Stimulated activated CD4-positive, alpha-beta T cell treated with anti-CD3 and anti-CD28 coated beads, Interleukin-4, amount 100 ng/mL, for 24 hours (primary cell): Measurements from ENCODE around the gene OR52B2.

ENCODE experiments used
- DNase-seq: peaks from one replicate; pipeline ENCODE4 v3.0.0-alpha.2; 2020

The OR52B2 gene

GRCh38 chr11:6170226-6170625, at the start of gene OR52B2:
Gene OR52B2, minus strand, starts transcription at chr11:6170326. Its CDS starts 0 bp downstream, at chr11:6170326.
- no peak for DNase-seq

GRCh38 chr11:6219359-6219758, 49.2 kb upstream of the OR52B2 start:
- DNase-seq = no peak

DNA sequence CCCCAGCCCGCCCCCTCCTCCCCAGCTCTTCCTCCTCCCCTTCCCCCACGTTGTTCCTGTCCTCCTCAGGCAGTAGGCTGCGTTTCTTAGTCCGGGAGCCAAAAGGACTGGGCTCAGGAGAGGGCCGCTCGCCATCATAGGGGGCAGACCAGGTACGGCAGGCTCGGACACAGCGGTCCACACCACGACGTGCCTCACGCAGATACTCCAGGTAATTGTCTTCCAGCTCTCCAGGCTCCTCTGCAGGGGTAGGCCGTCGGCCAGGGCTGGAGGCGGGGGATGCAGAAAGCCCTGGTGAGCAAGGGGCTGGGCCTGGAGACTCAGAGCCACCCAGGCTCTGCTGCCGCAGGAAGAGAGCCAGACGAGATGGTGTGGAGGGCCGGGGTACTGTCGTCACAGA, 47.6 kb upstream of the OR52B2 start:
- no peak for DNase-seq

DNA sequence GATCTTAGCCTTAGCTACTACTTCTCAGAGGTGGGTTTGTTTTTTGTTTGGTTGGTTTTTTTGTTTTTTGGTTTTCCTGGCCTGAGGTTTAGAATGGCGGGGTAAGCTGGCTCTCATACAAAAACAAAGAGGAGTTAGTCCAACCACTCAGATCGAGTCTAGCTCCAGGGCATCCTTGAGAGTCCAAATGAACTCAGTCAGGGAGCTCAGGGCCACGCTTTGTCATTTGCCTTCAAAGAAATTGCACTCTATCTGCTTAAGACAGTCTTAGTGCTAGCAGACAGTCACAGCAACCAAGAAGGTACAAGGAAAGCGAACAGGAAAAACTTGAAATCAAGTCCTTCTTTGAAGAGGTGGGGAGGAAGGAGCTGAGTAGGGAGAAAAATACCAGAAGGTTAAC, 46.4 kb upstream of the OR52B2 start:
- DNase-seq = no peak

DNA sequence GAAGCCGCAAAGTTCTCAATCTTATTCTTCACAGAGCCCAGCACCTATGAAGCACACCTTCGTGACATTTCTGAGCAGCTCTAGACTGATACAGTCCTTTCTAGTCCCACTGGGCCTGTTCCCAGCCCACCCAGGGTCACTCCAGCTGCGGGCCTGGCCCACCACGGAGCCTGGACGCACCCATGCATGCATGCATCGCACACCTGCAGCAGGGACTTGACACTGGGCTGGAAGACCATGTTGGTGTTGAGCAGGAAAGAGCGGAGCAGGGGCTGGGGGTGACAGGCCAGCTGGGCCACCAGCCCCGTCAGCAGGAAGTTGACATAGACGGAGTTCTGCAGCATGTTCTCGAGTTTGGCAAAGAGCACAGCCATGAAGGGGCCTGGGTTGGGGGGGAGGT, 44.4 kb upstream of the OR52B2 start:
- DNase-seq = no peak

DNA sequence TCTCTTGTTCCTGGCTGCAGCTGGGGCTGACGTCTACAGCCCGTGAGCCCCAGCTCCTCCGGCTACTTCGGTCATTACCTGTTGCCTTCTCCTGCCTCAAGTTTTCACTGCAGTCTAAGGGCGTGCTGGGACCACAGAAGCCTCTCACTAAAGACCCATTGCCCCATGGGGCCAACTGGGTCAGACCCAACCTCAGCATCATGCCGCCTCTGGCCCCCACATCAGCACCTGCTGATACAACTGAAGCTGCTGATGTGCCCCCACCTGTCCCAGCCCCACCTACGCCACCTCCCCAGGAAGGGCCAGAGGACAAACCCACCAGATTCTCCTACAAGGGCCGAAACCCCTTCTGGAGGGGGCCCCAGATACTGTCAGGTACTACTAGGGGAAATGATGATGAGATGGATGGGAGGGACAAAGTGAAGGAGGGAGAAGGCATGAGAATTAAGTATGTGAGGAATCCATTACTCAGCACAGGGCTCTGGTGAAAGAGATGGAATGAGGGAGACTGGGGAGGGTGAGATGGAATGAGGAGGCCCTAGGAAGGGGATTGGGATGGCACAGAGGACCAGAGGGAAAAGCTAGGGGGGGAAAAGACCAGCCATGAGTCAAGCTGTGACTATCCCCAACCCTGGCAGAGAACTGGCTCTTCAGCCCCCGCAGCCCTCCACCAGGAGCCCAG, 40.3 kb upstream of the OR52B2 start:
- DNase-seq = no peak

DNA sequence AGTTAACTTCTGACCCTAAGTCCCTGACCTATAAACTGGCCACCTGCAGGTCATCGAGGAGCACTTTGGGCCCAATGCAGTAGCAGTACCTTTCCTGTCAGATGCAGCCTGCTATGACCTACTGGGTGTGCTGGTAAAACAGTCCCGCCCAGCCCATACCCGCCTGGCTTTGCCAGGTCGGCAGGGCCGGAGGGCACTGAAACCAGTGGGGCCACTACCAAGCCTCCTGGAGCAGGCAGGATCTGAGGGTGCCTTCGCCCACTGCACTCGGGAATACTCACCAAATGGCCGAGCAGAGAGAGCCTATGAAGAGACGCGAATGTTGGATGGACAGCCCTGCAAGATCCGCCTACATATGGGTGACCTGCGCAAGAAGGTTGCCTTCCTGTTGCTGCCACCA, 39.7 kb upstream of the OR52B2 start:
- DNase-seq = no peak

- DNase-seq = no peak
Measured at GRCh38 chr11:6206456-6207180, 36.5 kb upstream of the OR52B2 start.

- no peak for DNase-seq
Measured at GRCh38 chr11:6205366-6205765, 35.2 kb upstream of the OR52B2 start, which contains the start of gene C11orf42. Gene C11orf42, plus strand, starts transcription at chr11:6205557. Its CDS starts 59 bp downstream, at chr11:6205616.

- DNase-seq = no peak
Measured at GRCh38 chr11:6204706-6205105, 34.6 kb upstream of the OR52B2 start.

DNA sequence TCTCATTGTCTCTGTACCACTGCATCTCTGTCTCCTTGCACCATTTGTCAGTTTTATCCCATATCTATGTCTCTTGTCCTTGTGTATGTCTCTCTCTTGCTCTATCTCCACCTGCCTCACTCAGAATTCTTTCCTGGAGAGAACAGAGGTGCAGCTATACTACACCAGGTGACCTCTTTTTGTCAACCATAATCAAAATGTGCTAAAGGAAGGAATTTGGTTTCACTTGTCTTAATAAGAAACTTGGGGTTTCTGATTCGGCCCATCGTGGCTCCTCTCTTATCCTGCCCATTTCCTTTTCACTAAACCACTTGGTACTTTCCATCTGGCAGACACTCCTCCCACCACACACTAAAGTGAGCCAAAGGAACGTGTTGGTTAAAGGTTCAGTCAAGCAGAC, 33.2 kb upstream of the OR52B2 start:
- DNase-seq = no peak

- DNase-seq = no peak
Measured at GRCh38 chr11:6202041-6202440, 31.9 kb upstream of the OR52B2 start.

DNA sequence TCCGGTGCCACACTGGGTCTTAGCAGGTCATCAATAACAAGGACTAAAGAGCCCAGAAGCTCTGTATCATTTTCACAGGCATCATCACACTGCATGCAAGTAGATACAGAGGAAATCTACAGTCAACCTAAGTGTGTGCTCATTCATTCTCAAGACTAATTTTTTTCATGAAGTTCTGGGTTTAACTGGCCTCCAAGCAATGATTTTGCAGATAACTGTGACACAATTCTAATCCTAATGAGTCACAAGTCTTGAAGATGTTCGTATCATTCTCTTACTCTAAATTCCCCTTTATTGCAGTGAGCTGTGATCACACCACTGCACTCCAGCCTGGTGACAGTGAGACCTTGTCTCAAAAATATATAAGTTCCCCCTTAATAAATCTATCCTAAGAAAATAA, 31.4 kb upstream of the OR52B2 start:
- no peak for DNase-seq

DNA sequence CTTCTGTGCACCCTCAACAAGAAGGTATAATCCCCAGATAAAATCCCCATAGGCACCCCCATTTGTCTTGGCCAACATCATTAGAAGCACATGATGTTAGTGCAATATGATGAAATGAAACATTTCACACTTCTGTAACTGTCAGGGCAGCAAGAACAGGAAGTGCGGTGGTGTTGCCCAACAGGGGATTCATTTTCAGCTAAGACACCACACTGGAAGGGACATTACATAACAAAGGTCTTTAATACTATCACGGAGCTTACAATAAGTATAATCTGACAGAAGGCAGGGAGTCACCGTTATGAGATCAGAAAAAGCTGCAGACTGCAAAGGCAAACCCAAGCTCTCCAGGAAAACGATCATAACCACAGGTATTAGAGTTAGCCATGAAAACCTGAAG, 30.8 kb upstream of the OR52B2 start:
- DNase-seq = no peak

- DNase-seq = no peak
Measured at GRCh38 chr11:6199174-6199810, 29.2 kb upstream of the OR52B2 start, which contains the start of gene OR52W1. Gene OR52W1, plus strand, starts transcription at chr11:6199224. Its CDS starts 0 bp downstream, at chr11:6199224.

DNA sequence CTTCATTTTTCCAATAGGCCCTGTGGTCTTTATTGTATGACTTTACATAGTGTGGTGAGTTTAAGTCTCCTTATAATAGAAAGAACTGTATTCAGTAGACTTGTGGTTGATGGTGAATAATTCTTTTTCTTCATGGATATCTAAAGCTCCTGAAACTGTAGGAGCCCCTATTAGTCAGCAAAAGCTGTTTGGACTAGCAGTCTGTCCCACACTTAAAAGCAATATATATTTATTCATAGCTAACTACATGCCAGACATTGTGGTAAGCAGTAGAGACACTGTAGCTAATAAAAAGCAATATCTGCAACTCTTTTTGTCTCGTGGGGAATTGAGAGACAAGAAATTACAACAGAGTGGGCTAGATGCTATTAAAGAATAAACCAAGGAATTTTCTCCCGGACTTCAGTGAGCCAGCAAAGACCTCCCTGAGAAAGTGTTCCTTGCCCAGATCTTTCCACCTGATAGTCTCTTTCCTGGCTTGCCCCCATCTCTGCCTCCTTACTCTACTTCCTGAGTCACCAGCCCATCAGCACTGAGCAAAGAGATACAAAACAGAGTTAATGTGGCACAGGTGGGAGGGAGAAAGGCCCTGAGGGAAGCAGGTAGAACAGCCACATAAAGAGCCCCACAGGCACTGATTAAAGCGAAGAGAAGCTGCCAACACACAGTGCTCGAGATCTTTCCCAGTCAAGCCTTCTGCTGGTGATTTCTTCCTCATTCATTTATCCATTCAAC, 27.5 kb upstream of the OR52B2 start:
- DNase-seq = no peak

DNA sequence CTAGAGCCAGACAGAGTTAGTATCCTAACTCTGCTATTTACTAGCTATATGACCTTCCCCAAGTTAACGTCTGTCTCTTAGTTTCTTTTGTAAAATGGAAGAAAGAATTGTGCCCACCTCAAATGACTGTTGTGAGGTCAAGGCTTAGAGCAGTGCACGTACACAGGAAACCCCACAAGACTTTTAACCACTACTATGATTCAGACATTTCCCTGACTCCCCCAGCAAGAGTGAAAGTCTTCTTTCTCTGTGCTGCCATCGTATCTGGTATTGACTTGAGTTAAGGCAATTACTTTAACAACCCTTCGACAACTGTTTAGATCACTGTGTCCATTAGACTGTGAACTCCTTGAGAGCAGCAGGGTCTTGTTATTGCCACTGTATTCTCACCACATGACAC, 26.3 kb upstream of the OR52B2 start:
- no peak for DNase-seq

DNA sequence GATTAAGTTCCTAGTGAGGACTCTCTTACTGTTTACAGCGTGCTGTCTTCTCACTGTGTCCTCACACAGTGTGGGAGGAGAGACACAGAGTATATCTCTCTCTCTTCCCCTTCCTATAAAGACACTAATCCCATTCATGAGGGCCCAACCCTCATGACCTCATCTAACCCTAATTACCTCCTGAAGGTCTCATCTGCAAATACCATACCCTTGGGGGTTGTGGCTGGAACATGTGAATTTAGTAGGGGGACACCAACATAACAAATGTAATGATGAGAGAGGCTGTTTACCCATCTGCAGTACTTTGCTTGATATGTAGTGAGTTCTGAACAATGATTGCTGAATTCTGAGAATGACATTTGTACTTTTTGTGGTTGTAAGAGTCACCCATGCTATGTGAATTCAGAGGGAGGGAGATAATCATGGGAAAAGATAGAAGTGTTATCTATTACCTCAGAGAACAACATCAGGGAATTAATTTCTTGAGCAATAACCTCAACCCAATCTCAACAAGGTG, 24.0 kb upstream of the OR52B2 start:
- no peak for DNase-seq

GRCh38 chr11:6191742-6192141, 21.6 kb upstream of the OR52B2 start:
- no peak for DNase-seq

GRCh38 chr11:6175440-6175839, 5.3 kb upstream of the OR52B2 start:
- DNase-seq = no peak

DNA sequence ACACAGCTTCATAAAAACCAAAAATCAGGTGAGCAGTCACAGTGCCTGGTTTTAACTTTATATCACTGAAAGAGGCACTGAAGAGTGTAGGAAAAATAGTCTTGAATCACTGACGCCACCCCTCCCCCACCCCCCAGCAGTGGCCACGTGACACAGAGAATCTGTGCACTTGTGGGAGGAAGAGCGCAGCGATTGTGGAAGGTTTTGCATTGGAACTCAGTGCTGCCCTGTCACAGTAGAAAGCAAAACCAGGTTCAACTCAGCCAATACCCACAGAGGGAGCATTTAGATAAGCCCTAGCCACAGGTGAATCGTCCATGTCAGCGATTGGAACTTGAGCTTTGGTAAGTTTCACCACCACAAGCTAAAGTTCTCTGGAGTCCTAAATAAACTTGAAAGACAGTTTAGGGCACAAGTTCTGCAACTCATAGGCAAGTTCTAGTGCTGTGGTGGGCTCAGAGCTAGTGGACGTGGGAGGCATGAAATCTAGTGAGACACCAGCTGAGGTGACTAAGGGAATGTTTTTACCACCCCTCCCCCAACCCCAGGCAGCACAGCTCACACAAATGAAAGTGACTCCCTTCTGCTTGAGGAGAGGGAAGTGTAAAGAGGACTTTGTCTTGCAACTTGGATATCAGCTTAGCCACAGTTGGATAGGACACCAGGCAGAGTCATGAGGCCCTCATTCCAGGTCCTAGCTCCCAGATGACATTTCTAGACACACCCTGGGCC, 13.3 kb downstream of the OR52B2 start:
- no peak for DNase-seq

- no peak for DNase-seq
Measured at GRCh38 chr11:6152126-6152525, 18.0 kb downstream of the OR52B2 start.
